ENCODE data around the gene SYTL5. TPM values are rescaled to one million over a fixed set of nuclear protein-coding genes. Genes with fewer than 3 reads are reported as not detected.

Gene SYTL5
- total and polyA plus RNA-seq, 2 of the 4 experiments (the other 2 are of a cell fraction) = 0.19 to 0.54 TPM

- no peaks in the 10 kb centered on the region for H3K36me3 ChIP-seq (ENCODE audit: control insufficient read depth, insufficient read depth, low read length)
- H2AK9ac ChIP-seq (replicated peaks; ENCODE audit: low read depth, low read length, poor library complexity) = no peak overlapping the region
- CTCF ChIA-PET = no interaction called here
- no peak overlapping the region for H3K4me3 ChIP-seq (ENCODE audit: insufficient read depth, low read depth, low read length)
- no TSS peak for BruUV-seq (replicated peaks)
- no peak overlapping the region for H2BK120ac ChIP-seq (ENCODE audit: low read depth, low read length)
- H2BK5ac ChIP-seq (ENCODE audit: low read depth, low read length, poor library complexity, severe bottlenecking) = no peak overlapping the region
- H3K18ac ChIP-seq (ENCODE audit: low read depth, low read length) = no peak overlapping the region
- peak; percentile 32; the same call in 1 of the 2 replicates for ATAC-seq (ENCODE audit: low read depth)
- no peak overlapping the region for H2AFZ ChIP-seq (replicated peaks; ENCODE audit: low read length, poor library complexity)
- H3K9ac ChIP-seq (ENCODE audit: low read depth, low read length) = no peak overlapping the region
- H3K4me1 ChIP-seq (ENCODE audit: control insufficient read depth, insufficient read depth, low read length) = no peaks in the 10 kb centered on the region
- no peaks in the 10 kb centered on the region for H3K27me3 ChIP-seq (ENCODE audit: control insufficient read depth, insufficient read depth, low read length)
- no peak overlapping the region for H2BK20ac ChIP-seq (ENCODE audit: low read depth, low read length)
- no peak overlapping the region for H3K14ac ChIP-seq (replicated peaks; ENCODE audit: low read depth, low read length)
- no peak overlapping the region for H3K56ac ChIP-seq (ENCODE audit: extremely low read depth, insufficient read depth, low read length)
- WGBS, 2 experiments (ENCODE audit: extremely low coverage in 2 of 2, insufficient read length in 1 of 2) = no CpG with 5 or more reads among the region's 2 CpGs
- TF ChIP-seq BHLHE40 (IDR thresholded peaks at IDR 0.05; ENCODE audit: low read depth, low read length) (no peak), POLR2A (IDR thresholded peaks at IDR 0.05; ENCODE audit: low read depth, low read length) (no peak), FOS (IDR thresholded peaks at IDR 0.05; ENCODE audit: low read depth, low read length) (peak; percentile 52; the same call in 1 of the 2 replicates), RAD21 (IDR thresholded peaks at IDR 0.05; ENCODE audit: low read length) (no peak)
- TF ChIP-seq, protein P1, sequence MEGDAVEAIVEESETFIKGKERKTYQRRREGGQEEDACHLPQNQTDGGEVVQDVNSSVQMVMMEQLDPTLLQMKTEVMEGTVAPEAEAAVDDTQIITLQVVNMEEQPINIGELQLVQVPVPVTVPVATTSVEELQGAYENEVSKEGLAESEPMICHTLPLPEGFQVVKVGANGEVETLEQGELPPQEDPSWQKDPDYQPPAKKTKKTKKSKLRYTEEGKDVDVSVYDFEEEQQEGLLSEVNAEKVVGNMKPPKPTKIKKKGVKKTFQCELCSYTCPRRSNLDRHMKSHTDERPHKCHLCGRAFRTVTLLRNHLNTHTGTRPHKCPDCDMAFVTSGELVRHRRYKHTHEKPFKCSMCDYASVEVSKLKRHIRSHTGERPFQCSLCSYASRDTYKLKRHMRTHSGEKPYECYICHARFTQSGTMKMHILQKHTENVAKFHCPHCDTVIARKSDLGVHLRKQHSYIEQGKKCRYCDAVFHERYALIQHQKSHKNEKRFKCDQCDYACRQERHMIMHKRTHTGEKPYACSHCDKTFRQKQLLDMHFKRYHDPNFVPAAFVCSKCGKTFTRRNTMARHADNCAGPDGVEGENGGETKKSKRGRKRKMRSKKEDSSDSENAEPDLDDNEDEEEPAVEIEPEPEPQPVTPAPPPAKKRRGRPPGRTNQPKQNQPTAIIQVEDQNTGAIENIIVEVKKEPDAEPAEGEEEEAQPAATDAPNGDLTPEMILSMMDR (conservative IDR thresholded peaks at IDR 0.05; ENCODE audit: low read depth, low read length) = no peak
- H3K23ac ChIP-seq (ENCODE audit: low read depth, low read length) = no peak overlapping the region
- intact Hi-C loops (cut with micrococcal nuclease) (no loop called here), in situ Hi-C loops (cut with MboI; ENCODE audit: low sequenced_read_pairs) (no loop called here), dilution Hi-C loops (cut with HindIII; ENCODE audit: low sequenced_read_pairs, unreplicated experiment) (no loop called here)
- H3K4me2 ChIP-seq (ENCODE audit: low read depth, low read length) = no peak overlapping the region
- H3K4ac ChIP-seq (ENCODE audit: low read depth, low read length) = no peak overlapping the region
- POLR2A ChIA-PET (ENCODE audit: unreplicated experiment) = no interaction called here
- H3K9me3 ChIP-seq (ENCODE audit: control insufficient read depth, insufficient read depth, low read length) = no peaks in the 10 kb centered on the region
- H4K5ac ChIP-seq (ENCODE audit: low read depth, low read length) = no peak overlapping the region
- no peak overlapping the region for H4K8ac ChIP-seq (ENCODE audit: low read depth in 2 of 2, low read length in 2 of 2)
- no peak overlapping the region for H2BK15ac ChIP-seq (ENCODE audit: low read depth, low read length)
- peak; percentile 44 for DNase-seq
- H2AK5ac ChIP-seq (ENCODE audit: low read depth, low read length) = no peak overlapping the region
- H3K9me1 ChIP-seq (ENCODE audit: insufficient read depth, low read length) = no peaks in the 10 kb centered on the region
- no peak overlapping the region for H3K27ac ChIP-seq (ENCODE audit: insufficient read depth, low read length)
- no peak overlapping the region for H4K91ac ChIP-seq (ENCODE audit: insufficient read depth, low read depth, low read length)
- no peaks in the 10 kb centered on the region for H3K79me1 ChIP-seq (ENCODE audit: low read depth in 1 of 2, low read length in 2 of 2)
- H4K20me1 ChIP-seq (ENCODE audit: insufficient read depth, low read length) = no peaks in the 10 kb centered on the region
These were observed 55.0 kb downstream of the SYTL5 start for GRCh38 chrX:38061335-38061734.

Measured in IMR-90 (cell line).